Measurements from ENCODE around the gene LRRC53.

LRRC53 gene

GRCh38 chr1:74486036-74486435, 26.4 kb downstream of the LRRC53 start:
- DNase-seq: no peak

- no peak for DNase-seq
Measured at GRCh38 chr1:74485622-74486021, 26.8 kb downstream of the LRRC53 start.

- no peak for DNase-seq
Measured at GRCh38 chr1:74481607-74482006, 30.8 kb downstream of the LRRC53 start.

DNA sequence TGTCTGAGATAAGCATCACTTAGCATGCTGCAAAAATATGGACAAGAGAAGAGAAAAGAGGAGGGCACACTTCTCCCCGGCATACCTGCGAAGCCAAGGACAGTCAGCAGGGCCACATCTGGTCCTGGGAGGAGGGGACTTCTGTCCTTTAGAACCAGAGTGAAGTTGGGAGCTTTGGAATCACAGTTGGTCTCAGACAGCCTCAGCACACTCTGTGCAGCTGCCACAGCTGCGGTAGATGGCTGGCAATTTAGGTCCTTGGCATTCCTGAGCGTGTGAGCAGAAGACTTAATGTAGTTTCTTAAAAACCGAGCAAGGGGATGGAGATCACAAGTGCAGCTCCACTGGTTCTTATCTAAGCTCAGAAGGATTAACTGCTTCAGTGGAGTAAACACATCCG, 32.3 kb downstream of the LRRC53 start:
- DNase-seq: no peak

GRCh38 chr1:74478979-74479378, 33.4 kb downstream of the LRRC53 start:
- DNase-seq: no peak

DNA sequence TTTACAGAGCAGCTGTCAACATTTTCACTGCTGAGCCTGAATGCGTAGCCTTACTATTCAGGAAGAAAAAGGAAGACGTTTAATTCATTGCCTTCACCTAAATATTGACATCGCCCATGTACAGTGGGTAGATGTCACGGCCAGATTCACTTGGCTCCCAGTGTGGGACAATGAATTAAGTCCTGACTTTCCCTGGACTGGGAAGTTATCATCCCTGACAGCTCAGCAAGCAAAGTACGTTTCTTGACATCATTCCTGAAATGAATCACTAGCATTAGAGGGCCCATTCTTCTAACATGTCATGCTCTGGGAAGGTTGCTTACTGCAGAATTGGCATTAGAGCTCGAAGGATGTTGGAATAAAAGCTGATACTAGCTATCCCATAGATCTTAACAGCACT, 37.8 kb downstream of the LRRC53 start:
- DNase-seq: no peak

GRCh38 chr1:74471470-74471869, 40.9 kb downstream of the LRRC53 start:
- no peak for DNase-seq

GRCh38 chr1:74470936-74471335, 41.5 kb downstream of the LRRC53 start:
- no peak for DNase-seq

DNA sequence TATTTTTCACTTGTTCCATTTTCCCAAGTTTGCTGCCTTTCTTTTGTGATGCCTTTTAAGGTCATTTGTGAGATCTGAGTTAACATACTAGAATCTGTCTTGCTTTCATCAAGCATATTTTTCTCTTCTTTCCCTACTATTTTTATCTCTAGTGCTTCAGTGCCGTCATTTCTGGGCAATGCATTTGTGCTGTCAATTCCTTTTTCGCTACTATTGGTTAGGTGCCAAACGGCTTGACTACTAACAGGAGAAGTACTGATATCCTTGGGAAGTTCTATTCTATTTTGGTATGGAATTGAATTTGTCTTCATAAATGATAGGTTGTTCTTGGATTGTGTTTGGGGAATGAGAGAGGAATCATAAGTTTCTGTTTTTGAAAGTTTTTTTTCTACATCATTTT, 42.2 kb downstream of the LRRC53 start:
- no peak for DNase-seq

- DNase-seq: no peak
Measured at GRCh38 chr1:74468982-74469603, 43.3 kb downstream of the LRRC53 start.

DNA sequence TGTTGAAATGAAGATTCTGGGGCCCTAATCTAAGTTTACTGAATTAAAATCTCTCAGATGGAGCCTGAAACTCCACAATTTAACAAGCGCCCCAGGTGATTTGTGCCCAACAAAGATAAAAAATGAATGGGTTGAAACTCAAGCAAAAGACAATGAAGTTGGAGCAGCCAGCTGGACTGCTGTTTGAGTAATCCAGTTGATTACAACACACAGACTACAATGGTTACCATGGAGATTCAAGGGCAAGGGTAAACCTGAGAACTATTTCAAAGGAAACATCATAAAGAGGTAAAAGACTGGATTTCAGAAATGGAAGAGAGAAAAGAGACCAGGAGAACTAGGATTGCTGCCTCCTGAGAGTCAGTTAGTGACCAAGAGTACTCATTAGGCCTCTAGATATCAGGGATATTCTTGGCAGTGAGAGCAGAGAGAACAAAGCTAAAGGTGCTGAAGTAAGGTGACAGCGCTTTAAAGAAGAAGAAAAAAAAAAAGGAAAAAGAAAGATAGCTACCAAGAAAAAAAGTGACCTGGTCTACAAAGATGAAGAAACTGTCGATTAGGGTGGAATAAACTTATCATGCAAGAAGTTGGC, 44.5 kb downstream of the LRRC53 start:
- DNase-seq: no peak

DNA sequence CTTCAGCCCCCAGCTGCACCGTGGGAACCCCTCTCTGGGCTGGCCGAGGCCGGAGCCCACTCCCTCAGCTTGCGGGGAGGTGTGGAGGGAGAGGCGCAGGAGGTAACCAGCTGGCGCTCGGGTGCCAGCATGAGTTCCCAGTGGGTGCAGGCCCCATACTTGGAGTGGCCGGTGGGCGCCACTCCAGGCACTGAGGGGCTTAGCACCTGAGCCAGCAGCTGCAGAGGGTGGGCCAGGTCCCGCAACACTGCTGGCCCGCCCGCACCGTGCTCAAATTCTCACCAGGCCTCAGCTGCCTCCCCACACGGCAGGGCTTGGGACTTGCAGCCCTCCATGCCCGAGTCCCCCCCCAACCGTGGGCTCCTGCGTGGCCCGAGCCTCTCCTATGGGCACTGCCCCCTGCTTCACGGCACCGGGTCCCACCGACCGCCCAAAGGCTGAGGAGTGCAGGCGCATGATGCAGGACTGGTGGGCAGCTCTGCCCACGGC, 47.2 kb downstream of the LRRC53 start:
- DNase-seq: no peak

GRCh38 chr1:74464037-74464436, 48.4 kb downstream of the LRRC53 start:
- DNase-seq: no peak

DNA sequence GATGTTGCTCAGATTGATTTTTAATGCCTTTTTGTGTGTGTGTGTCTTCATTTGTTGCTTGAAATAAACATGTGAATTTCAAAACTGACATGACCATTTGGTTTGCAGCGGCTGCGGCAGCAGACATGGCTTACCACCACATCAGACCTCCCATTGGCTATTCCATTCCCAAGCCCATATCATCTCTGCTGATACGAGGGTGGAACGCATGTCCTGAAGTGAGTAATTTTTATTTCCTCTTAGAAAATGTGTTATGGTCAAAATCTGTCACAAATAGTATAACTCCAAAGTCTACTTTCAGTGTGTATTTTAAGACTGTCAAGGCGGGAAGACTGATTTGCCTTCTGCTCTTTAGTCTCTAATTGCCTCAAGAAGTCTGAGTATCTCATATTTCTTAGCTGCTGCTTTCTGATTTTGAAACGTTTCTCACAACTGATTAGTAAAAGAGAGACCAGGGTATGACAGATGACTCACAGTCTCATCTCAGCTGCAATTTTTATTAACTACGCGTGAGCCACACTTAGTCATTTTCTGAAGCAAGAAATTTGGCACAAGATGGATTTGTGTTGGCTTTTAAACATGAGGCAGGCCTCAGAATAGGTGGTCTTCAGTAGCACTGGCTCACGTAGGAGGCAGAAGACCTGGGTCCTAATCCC, 49.0 kb downstream of the LRRC53 start:
- no peak for DNase-seq

- DNase-seq: no peak
Measured at GRCh38 chr1:74457253-74457652, 55.2 kb downstream of the LRRC53 start.

DNA sequence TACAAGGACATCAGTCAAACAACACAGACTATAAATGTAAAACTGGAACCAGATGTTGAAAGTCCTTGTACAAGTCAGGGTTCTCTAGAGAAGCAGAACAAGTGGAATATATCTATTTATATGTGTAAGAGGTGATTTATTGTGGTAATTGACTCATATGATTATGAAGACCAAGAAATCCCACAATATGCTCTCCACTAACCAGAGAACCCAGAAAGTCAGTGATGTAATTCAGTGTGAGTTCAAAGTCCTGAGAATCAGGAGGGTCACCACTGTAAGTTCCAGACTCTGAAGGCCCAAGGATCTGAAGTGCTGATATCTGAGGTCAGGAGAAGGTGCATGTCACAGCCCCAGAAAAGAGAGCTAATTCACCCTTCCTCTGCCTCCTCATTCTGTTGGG, 57.0 kb downstream of the LRRC53 start:
- no peak for DNase-seq

DNA sequence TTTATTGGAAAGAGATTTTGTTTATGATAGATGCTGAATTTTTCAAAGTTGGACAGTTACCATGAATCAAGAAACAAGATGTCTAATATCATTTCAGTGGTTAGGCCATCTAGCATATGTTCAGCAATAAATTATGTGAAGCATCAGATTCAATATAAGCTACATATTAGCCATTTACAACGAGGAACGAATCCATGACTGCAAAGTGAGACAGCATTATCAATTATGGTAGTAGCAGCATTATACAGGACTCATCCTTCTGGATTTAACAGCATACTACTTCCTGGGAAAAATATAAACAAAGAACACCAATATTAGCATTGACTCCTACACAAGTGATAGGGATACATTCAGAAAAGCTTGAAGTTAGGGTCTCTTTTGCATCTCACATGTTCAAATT, 59.1 kb downstream of the LRRC53 start:
- no peak for DNase-seq

DNA sequence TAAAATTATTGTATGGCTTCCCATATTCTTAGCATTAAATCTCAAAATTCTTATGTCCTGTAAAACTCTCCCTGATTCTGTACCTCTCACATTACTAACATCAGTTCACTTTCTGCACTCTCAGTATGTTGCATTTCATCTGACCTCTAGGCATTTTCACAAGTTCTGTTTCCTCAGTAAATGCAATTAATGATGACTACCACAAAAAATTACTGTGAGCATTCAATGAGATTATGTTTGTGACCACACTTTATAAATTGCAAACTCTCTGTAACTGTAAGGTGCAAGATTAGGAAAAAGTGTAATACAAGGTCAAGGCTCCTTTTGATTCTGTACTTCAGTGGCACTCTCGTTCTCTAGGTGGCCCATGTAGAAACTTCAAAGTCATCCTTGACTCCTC, 60.4 kb downstream of the LRRC53 start:
- DNase-seq: no peak

DNA sequence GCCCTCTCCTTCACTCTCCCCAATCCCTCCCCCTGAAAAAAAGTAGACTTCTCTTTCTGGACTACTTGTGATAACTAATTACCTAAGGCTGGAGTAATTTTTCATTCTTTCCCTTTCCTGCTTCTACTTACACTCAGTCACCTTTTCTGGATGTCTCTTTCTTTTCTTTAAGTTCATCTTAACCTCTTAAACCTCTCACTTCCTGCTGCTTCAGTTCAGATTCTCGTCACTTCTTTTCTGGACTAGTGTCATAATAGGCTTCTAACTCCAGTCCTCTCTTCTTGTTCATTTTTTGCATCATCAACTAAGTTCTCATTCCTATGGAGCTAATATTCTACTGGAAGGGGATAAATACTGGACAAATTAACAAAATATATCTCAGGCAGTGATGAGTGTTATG, 75.4 kb downstream of the LRRC53 start:
- DNase-seq: no peak

DNA sequence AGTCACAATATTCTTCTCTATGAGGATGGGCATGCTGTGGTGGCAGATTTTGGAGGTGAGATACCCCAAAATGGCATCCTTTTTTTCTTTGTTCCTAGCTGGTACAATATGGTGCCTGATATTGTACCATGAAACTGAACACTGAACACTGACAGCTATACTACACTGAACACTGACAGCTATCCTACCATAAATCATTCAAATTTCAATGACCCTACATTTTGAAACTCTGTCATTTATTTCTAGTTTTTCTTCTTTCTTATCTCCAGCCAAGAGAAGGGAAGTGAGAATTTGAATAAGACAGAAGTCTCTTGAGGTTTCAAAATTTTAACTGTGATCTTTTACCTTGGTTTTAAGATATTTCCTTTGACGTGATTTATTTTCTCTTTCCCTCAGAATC, 76.3 kb downstream of the LRRC53 start:
- no peak for DNase-seq

DNA sequence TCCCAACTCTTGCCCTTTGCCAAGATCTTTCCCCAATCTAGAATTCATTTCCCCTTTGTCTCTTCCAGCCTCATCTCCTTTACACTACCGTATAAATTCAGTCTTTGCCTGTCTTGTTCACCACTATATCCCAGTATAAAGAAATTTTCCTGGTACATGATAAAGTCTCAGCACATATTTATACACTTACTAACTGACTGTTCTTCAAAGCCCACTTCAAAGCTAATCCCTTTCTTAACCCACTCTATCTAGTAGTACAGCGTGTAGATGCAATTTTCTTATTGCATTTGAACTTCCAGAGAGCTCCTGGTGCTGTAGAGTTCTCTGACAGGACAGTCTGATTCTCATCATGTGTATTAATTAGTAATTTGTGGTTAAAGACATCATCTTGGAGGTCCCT, 78.1 kb downstream of the LRRC53 start:
- DNase-seq: no peak

GRCh38 chr1:74432325-74432724, 80.1 kb downstream of the LRRC53 start:
- DNase-seq: no peak

DNA sequence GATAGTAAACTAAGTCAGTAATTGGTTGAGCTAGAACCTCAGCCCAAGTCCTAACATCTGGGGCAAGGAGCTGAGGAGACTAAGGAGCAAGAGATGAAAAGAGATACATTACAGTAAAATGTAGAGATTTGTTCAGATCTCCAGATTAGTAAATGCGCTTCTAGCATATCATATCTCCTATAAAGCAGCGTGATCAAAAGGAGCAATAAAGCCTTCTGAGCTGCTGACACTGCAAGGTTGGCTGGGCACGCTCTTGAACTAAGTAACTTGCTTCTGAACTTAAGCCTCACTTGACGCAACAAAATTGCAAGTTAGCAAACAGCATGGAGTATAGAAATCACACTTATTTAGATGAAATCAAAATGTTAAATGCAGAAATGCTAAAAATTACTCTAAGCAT, 80.9 kb downstream of the LRRC53 start:
- DNase-seq: no peak

- DNase-seq: no peak
Measured at GRCh38 chr1:74430342-74430934, 82.0 kb downstream of the LRRC53 start.
